HCT116 (cell line): ENCODE measurements around the gene ANO2. TPM values are rescaled to one million over a fixed set of nuclear protein-coding genes. Genes with fewer than 3 reads are reported as not detected.

Experiments
- ATAC-seq: fragments of 200-7000 bp; cut with Tn5 transposase; 2 replicates; pipeline ENCODE4 v1.9.1; 2020; ENCODE audit warnings: mild to moderate bottlenecking, moderate library complexity
- BruUV-seq: library from RNA; stranded (reverse); fragments of 400-500 nt; replicated peaks from 2 replicates; lab custom pipeline; 2021; lab: Mats Ljungman, UMichigan
- CTCF ChIA-PET: fragments of 300-600 bp; sonication (Branson Sonifier 250); formaldehyde crosslinking; loops from one replicate; lab custom pipeline; 2021; ENCODE audit warnings: antibody characterized with exemption; lab: Charles Lee
- POLR2A ChIA-PET: fragments of 300-600, 350-600 bp; sonication (Branson Sonifier 250); formaldehyde crosslinking; loops from one replicate; lab custom pipeline; 2021; ENCODE audit warnings: antibody characterized with exemption; lab: Charles Lee
- RAD21 ChIA-PET, 2 experiments: fragments of 300-600 bp; sonication (Branson Sonifier 250); formaldehyde crosslinking; loops; one replicate each; lab custom pipeline; 2023; ENCODE audit warnings: low total read pairs in 2 of 2; ENCODE audit not compliant: uncharacterized antibody in 2 of 2, unreplicated experiment in 2 of 2, low non-redundant PET in 1 of 2; lab: Charles Lee
- DNase-seq: peaks from one replicate; pipeline ENCODE4 v3.0.0-alpha.2; 2010; ENCODE audit warnings: low read depth, low spot score
- H2AFZ ChIP-seq: fragments of 200-600 bp; shearing (Covaris generic), sonication (generic); 2 replicates; pipeline ENCODE4 v1.6.1; 2017; ENCODE audit warnings: low read depth, mixed run types, mixed read lengths, antibody characterized with exemption, low read length; ENCODE audit not compliant: poor library complexity, severe bottlenecking
- H3K27ac ChIP-seq: 2 replicates; pipeline ENCODE4 v1.5.1; 2012; ENCODE audit warnings: low read depth, low read length
- H3K27me3 ChIP-seq: fragments of 200-600 bp; sonication (generic); 2 replicates; pipeline ENCODE4 v1.6.1; 2016; ENCODE audit warnings: mixed run types, low read length, mixed read lengths; ENCODE audit not compliant: insufficient read depth
- H3K36me3 ChIP-seq, 2 experiments: fragments of 200-500 bp in 1 of 2; fragments of 200-600 bp in 1 of 2; sonication (Bioruptor generic) in 1 of 2; sonication (generic) in 1 of 2; 2 replicates each; pipeline versions ENCODE4 v1.5.1 to v1.6.1; 2014 to 2016; ENCODE audit warnings: low read length in 2 of 2, inconsistent platforms in 1 of 2, mixed read lengths in 1 of 2, mixed run types in 1 of 2; ENCODE audit not compliant: insufficient read depth in 2 of 2, control insufficient read depth in 1 of 2
- H3K4me1 ChIP-seq, 2 experiments: fragments of 200-600 bp in 1 of 2; sonication (generic) in 1 of 2; 2 replicates each; pipeline versions ENCODE4 v1.5.1 to v1.6.1; 2012 to 2017; ENCODE audit warnings: low read length in 2 of 2, inconsistent platforms in 1 of 2, mild to moderate bottlenecking in 1 of 2, mixed read lengths in 1 of 2, mixed run types in 1 of 2, moderate library complexity in 1 of 2; ENCODE audit not compliant: insufficient read depth in 2 of 2, control insufficient read depth in 1 of 2
- H3K4me2 ChIP-seq: fragments of 200-600 bp; sonication (generic); 2 replicates; pipeline ENCODE4 v1.6.1; 2017; ENCODE audit warnings: mixed run types, low read length, mixed read lengths
- H3K4me3 ChIP-seq, 2 experiments: fragments of 200-600 bp in 1 of 2; sonication (generic) in 1 of 2; replicated peaks in 1 of 2; 2 replicates each; pipeline ENCODE4 v1.5.1; 2011 to 2016; ENCODE audit warnings: low read length in 2 of 2, control low read depth in 1 of 2, low read depth in 1 of 2, mild to moderate bottlenecking in 1 of 2, mixed read lengths in 1 of 2, mixed run types in 1 of 2
- H3K79me2 ChIP-seq: fragments of 200-600 bp; sonication (generic); 2 replicates; pipeline ENCODE4 v1.6.1; 2017; ENCODE audit warnings: mild to moderate bottlenecking, mixed run types, low read length, moderate library complexity, mixed read lengths; ENCODE audit not compliant: insufficient read depth
- H3K9ac ChIP-seq: fragments of 200-600 bp; sonication (generic); 2 replicates; pipeline ENCODE4 v1.6.1; 2016; ENCODE audit warnings: low read length, mixed read lengths
- H3K9me2 ChIP-seq: fragments of 200-600 bp; sonication (generic), shearing (Covaris generic); 2 replicates; pipeline ENCODE4 v1.6.1; 2017; ENCODE audit warnings: mixed run types, mild to moderate bottlenecking, moderate library complexity; ENCODE audit not compliant: insufficient read depth
- H3K9me3 ChIP-seq, 2 experiments: fragments of 200-500 bp in 1 of 2; fragments of 200-600 bp in 1 of 2; sonication (Bioruptor generic) in 1 of 2; sonication (generic) in 1 of 2; 2 replicates each; pipeline ENCODE4 v1.6.1; 2014 to 2017; ENCODE audit warnings: low read length in 2 of 2, mixed read lengths in 2 of 2, inconsistent platforms in 1 of 2, low read depth in 1 of 2, mild to moderate bottlenecking in 1 of 2, mixed run types in 1 of 2, moderate library complexity in 1 of 2; ENCODE audit not compliant: control insufficient read depth in 1 of 2, insufficient read depth in 1 of 2
- H4K20me1 ChIP-seq: fragments of 200-600 bp; sonication (generic), shearing (Covaris generic); 2 replicates; pipeline ENCODE4 v1.6.1; 2017; ENCODE audit warnings: mixed run types, mild to moderate bottlenecking, moderate library complexity; ENCODE audit not compliant: insufficient read depth
- CEBPB ChIP-seq: IDR thresholded peaks from 2 replicates; pipeline ENCODE4 v1.6.1; 2012; ENCODE audit warnings: low read depth
- EGR1 ChIP-seq: IDR thresholded peaks from 2 replicates; pipeline ENCODE4 v1.6.1; 2012; ENCODE audit warnings: low read depth
- ELF1 ChIP-seq: IDR thresholded peaks from 2 replicates; pipeline ENCODE4 v1.6.1; 2012; ENCODE audit warnings: low read depth, borderline replicate concordance
- EZH2 ChIP-seq: fragments of 200-600 bp; sonication (generic); IDR thresholded peaks from 2 replicates; pipeline ENCODE4 v1.6.1; 2017; ENCODE audit warnings: antibody characterized with exemption, mixed run types
- FOSL1 ChIP-seq: IDR thresholded peaks from 2 replicates; pipeline ENCODE4 v1.6.1; 2012; ENCODE audit warnings: low read depth
- POLR2A ChIP-seq: IDR thresholded peaks from 2 replicates; pipeline ENCODE4 v1.7.0; 2011; ENCODE audit warnings: borderline replicate concordance; ENCODE audit not compliant: insufficient read depth, insufficient read length; ENCODE audit errors: extremely low read depth
- POLR2AphosphoS5 ChIP-seq: IDR thresholded peaks from 2 replicates; pipeline ENCODE4 v1.6.1; 2011; ENCODE audit warnings: mild to moderate bottlenecking, low read depth, low read length, moderate library complexity
- RAD21 ChIP-seq: IDR thresholded peaks from 2 replicates; pipeline ENCODE4 v1.6.1; 2012; ENCODE audit warnings: low read depth, mild to moderate bottlenecking
- REST ChIP-seq: IDR thresholded peaks from 2 replicates; pipeline ENCODE4 v1.6.1; 2012; ENCODE audit warnings: low read depth
- SRF ChIP-seq: IDR thresholded peaks from 2 replicates; pipeline ENCODE4 v1.6.1; 2012; ENCODE audit warnings: low read depth
- TCF7L2 ChIP-seq: IDR thresholded peaks from 2 replicates; pipeline ENCODE4 v1.7.0; 2011; ENCODE audit warnings: borderline replicate concordance, inconsistent platforms; ENCODE audit not compliant: insufficient read depth, insufficient read length; ENCODE audit errors: extremely low read depth
- YY1 ChIP-seq: IDR thresholded peaks from 2 replicates; pipeline ENCODE4 v1.6.1; 2011; ENCODE audit warnings: low read length, low read depth, moderate library complexity, mild to moderate bottlenecking; ENCODE audit not compliant: insufficient replicate concordance; ENCODE audit errors: extremely low read depth
- ZBTB33 ChIP-seq: IDR thresholded peaks from 2 replicates; pipeline ENCODE4 v1.6.1; 2011; ENCODE audit warnings: mild to moderate bottlenecking, low read length, moderate library complexity; ENCODE audit not compliant: insufficient replicate concordance; ENCODE audit errors: extremely low read depth
- ZFX ChIP-seq: fragments of 450-650 bp; IDR thresholded peaks from 2 replicates; pipeline ENCODE4 v1.6.1; 2017
- ZNF274 ChIP-seq: fragments of 200-500 bp; sonication (Bioruptor generic); IDR thresholded peaks from 2 replicates; pipeline ENCODE4 v1.6.1; 2014; ENCODE audit warnings: mild to moderate bottlenecking, low read depth, low read length, inconsistent platforms
- intact Hi-C: fragments of 100-400 bp; cut with micrococcal nuclease; formaldehyde crosslinking; loops from 2 replicates; pipeline ENCODE4 v1.10.0; 2022
- total RNA-seq: library from RNA; stranded (reverse); gene quantifications from one replicate; pipeline ENCODE4 v1.2.1, GENCODE V29; 2021; ENCODE audit not compliant: unreplicated experiment

Gene ANO2
- total RNA-seq, 1 experiment from 2014 or later, result not detected

- Histone ChIP-seq H3K36me3 (no peaks in the 10 kb centered on the region), H3K27ac (no peak overlapping the region), H3K4me3 (no peak overlapping the region), H2AFZ (no peak overlapping the region), H3K9me3 (no peaks in the 10 kb centered on the region), H3K27me3 (peaks cover 18% of the 10 kb centered on the region; the same call in 1 of the 2 replicates), H3K79me2 (no peaks in the 10 kb centered on the region), H3K4me2 (no peak overlapping the region), H3K4me1 (no peaks in the 10 kb centered on the region), H3K9me2 (no peaks in the 10 kb centered on the region), H3K9ac (no peak overlapping the region), H4K20me1 (no peaks in the 10 kb centered on the region)
- TF ChIP-seq SRF, result no peak
- no peak for DNase-seq
- no peak for ATAC-seq
- ChIA-PET POLR2A (no interaction called here), CTCF (interaction anchor here (2.1 kb wide), 1 partner anchor 122 kb away, joined by 9 read pairs; no protein-coding TSS in a partner anchor), RAD21 (no interaction called here)
- BruUV-seq, result no TSS peak
- intact Hi-C loops, result no loop called here
Measured at GRCh38 chr12:5915511-5915910, 29.5 kb downstream of the ANO2 start.

- H3K27me3 ChIP-seq, result peaks cover 19% of the 10 kb centered on the region; the same call in 1 of the 2 replicates
- TF ChIP-seq REST (no peak), RAD21 (no peak), POLR2A (no peak), ELF1 (no peak), YY1 (no peak), TCF7L2 (no peak), ZFX (no peak), EGR1 (no peak), ZBTB33 (no peak), FOSL1 (no peak), ZNF274 (no peak), CEBPB (no peak), POLR2AphosphoS5 (no peak), EZH2 (no peak)
Measured at GRCh38 chr12:5914387-5915149, 30.5 kb downstream of the ANO2 start.

More at GRCh38 chr12:5914387-5915149, 30.5 kb downstream of the ANO2 start:
- no peak overlapping the region for H2AFZ ChIP-seq
- H3K79me2 ChIP-seq, result no peaks in the 10 kb centered on the region
- H3K4me3 ChIP-seq, result no peak overlapping the region
- H3K9me2 ChIP-seq, result no peaks in the 10 kb centered on the region
- no peak overlapping the region for H3K27ac ChIP-seq
- H3K9ac ChIP-seq, result no peak overlapping the region
- no peaks in the 10 kb centered on the region for H3K36me3 ChIP-seq
- no peaks in the 10 kb centered on the region for H3K4me1 ChIP-seq
- H4K20me1 ChIP-seq, result no peaks in the 10 kb centered on the region
- no peak overlapping the region for H3K4me2 ChIP-seq
- no peak for ATAC-seq
- ChIA-PET POLR2A (no interaction called here), CTCF (interaction anchor here (2.1 kb wide), 1 partner anchor 123 kb away, joined by 9 read pairs; no protein-coding TSS in a partner anchor), RAD21 (no interaction called here)
- no peak for DNase-seq
- BruUV-seq, result no TSS peak
- intact Hi-C loops, result no loop called here
- no peaks in the 10 kb centered on the region for H3K9me3 ChIP-seq
